Measurements from ENCODE around the gene PMS2.
"Not testable (repeated sequence)": the region's sequence is repeated elsewhere in the genome, so short reads cannot be mapped to it uniquely, and the experiment has no call there.

Gene PMS2, protein sequence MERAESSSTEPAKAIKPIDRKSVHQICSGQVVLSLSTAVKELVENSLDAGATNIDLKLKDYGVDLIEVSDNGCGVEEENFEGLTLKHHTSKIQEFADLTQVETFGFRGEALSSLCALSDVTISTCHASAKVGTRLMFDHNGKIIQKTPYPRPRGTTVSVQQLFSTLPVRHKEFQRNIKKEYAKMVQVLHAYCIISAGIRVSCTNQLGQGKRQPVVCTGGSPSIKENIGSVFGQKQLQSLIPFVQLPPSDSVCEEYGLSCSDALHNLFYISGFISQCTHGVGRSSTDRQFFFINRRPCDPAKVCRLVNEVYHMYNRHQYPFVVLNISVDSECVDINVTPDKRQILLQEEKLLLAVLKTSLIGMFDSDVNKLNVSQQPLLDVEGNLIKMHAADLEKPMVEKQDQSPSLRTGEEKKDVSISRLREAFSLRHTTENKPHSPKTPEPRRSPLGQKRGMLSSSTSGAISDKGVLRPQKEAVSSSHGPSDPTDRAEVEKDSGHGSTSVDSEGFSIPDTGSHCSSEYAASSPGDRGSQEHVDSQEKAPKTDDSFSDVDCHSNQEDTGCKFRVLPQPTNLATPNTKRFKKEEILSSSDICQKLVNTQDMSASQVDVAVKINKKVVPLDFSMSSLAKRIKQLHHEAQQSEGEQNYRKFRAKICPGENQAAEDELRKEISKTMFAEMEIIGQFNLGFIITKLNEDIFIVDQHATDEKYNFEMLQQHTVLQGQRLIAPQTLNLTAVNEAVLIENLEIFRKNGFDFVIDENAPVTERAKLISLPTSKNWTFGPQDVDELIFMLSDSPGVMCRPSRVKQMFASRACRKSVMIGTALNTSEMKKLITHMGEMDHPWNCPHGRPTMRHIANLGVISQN

DNA sequence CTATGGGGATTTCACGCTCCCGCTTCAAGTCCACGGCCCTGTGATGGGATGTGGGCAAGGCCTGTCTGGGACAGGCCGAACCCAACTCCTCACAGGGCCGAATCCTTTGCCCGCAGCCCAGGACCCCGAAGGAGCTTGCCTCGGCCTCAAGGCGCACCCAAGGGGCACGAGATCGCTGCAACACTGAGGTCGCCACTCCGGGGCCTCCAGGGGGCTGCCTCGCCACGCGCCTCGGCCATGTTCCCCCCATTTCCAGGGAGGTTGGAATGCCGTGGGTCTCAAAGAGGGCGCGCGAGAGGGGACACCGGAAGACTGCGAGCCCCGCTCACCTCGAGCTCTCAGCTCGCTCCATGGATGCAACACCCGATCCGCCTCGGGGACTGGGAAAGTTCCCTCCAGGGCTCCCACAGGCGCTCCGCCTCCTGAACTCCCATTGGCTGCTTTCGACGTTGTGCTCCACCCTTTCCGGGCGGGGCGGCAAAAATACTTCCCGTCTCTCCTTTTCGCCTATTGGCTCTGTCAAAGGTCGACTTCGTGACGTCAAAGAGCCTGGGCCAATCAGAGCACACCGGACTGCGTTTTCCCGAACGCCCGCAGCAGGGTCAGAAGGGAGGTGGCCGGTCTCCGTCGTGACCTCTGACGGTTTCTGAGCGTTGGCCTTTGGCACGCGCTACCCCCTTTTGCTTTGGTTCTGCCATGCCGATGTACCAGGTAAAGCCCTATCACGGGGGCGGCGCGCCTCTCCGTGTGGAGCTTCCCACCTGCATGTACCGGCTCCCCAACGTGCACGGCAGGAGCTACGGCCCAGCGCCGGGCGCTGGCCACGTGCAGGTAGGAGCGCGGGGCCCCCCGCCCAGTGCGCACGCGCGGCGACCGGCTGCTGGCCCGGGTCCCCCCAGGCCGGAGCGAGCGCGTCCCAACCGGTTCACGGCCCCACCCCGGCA is at the start of gene PMS2, which contains the start of gene AIMP2:
Gene PMS2 (minus strand): TSS at position 382 of the 944 bp plus-strand sequence. CDS start 30 bp downstream, at position 352.
Gene AIMP2 (plus strand): TSS at position 605 of the 944 bp plus-strand sequence. CDS start 92 bp downstream, at position 697.
- TF ChIP-seq, protein P1, sequence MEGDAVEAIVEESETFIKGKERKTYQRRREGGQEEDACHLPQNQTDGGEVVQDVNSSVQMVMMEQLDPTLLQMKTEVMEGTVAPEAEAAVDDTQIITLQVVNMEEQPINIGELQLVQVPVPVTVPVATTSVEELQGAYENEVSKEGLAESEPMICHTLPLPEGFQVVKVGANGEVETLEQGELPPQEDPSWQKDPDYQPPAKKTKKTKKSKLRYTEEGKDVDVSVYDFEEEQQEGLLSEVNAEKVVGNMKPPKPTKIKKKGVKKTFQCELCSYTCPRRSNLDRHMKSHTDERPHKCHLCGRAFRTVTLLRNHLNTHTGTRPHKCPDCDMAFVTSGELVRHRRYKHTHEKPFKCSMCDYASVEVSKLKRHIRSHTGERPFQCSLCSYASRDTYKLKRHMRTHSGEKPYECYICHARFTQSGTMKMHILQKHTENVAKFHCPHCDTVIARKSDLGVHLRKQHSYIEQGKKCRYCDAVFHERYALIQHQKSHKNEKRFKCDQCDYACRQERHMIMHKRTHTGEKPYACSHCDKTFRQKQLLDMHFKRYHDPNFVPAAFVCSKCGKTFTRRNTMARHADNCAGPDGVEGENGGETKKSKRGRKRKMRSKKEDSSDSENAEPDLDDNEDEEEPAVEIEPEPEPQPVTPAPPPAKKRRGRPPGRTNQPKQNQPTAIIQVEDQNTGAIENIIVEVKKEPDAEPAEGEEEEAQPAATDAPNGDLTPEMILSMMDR (conservative IDR thresholded peaks at IDR 0.05; ENCODE audit: low read length) = no peak; the same call in 1 of the 2 replicates

DNA sequence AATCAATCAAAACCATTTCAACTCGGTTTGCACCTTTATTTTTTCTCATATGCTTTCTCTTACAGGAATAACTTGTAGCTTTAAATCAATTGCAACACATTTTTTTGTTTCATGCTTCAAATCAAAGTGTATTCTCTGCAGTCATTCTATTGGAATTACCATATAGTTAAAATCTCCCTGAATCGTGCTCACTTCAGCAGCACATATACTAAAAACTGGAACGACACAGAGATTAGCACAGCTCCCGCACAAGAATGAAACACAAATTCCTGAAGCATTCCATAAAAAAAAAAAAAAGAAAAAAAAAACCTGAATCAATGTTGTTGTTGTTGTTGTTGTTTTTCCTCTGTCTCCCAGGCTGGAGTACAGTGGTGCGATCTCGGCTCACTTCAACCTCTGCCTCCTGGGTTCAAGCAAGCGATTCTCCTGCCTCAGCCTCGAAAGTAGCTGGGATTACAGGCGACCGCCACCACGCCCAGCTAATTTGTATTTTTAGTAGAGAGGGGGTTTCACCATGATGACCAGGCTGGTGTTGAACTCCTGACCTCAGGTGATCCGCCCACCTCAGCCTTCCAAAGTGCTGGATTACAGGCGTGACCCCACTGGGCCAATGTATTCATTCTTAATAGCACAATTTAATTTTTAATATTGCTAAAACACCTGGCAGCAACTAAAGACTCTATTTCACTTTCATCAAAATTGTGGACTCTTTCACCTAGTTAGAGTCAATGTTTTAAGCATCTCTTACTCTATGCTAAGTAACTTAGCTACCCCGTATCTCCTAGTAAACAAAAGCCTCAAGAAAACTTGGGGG is 48.7 kb upstream of the PMS2 start:
- peak overlapping the region; percentile 85 for H3K4me3 ChIP-seq (ENCODE audit: low read length)
- TF ChIP-seq, protein P1 (conservative IDR thresholded peaks at IDR 0.05; ENCODE audit: low read length) = no peak
- DNase-seq (ENCODE audit: low read depth) = peak; percentile 32

More for the DNA sequence above, at the start of gene PMS2, which contains the start of gene AIMP2:
- H3K4me3 ChIP-seq (ENCODE audit: low read length) = peak within 1 kb of the TSS; percentile 87
- peak; percentile 97 for DNase-seq (ENCODE audit: low read depth)

DNA sequence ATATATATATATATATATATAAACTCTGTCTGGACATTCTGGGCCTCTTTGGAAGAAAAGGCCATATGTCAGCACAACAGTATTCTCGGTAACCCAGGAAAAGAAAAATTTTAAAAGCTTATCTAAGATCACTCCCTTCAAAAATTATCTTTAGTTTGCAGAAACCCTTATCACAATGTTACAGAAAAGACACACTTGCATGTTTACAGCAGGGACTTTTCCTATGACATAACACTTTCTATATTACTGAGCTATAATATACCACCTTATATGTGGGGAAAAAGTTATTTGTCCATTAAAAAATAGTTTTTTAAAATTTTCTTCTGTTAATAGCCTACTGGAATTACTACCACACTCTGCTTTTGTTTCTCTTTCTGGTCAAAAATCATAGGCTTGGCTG is 47.8 kb upstream of the PMS2 start:
- H3K4me3 ChIP-seq (ENCODE audit: low read length) = no peak overlapping the region
- no peak for DNase-seq (ENCODE audit: low read depth)

DNA sequence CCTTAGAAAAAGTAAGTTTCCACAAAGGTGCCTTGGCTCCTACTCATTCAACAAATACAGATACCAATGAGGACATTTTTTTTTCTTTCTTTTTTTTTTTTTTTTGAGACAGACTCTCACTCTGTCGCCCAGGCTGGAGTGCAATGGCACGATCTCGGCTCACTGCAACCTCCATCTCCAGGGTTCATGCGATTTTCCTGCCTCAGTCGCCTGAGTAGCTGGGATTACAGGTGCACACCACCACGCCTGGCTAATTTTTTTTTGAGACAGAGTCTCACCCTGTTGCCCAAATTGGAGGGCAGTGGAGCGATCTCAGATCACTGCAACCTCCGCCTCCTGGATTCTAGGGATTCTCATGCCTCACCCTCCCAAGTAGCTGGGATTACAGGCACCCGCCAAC is 42.3 kb upstream of the PMS2 start:
- not testable (repeated sequence) for H3K4me3 ChIP-seq (ENCODE audit: low read length); DNase-seq (ENCODE audit: low read depth)

More for the DNA sequence above, 47.8 kb upstream of the PMS2 start:
- TF ChIP-seq, protein P1 (conservative IDR thresholded peaks at IDR 0.05; ENCODE audit: low read length) = no peak

DNA sequence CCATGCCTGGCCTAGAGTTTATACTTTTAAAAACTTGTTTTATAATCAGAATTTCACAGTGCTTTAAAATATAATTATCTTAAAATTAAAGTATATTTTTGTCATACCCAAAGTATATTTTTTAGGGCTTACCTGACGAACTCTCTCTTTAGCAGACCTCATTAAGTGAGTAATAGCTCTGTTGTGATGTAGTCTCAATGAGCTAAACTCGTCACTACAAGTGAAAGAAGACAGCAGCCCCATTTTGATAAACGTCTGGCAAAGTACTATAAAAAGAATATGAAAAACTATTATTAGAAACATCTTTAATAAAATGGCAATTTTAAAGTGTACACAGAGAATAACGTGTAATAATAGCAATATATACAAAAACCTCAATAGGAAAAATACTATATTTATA is 40.9 kb upstream of the PMS2 start:
- DNase-seq (ENCODE audit: low read depth) = no peak
- TF ChIP-seq, protein P1 (conservative IDR thresholded peaks at IDR 0.05; ENCODE audit: low read length) = no peak

DNA sequence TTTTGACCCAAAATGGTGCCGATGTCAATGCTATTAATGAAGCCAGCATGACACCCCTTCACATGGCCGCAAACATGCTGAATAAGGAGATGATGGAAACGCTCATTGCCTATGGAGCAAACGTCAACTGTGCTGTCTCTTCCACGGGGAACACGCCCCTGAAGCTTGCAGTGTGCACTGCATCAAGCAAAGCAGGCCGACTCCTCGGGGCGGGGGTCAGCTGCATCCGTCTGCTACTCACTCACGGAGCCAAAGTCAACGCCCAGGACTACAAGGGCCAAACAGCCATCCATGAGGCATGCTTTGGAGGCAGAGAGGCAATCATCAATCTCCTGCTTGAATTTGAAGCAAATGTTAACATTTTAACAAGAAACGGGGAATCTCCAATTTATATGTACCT is 26.8 kb upstream of the PMS2 start:
- H3K4me3 ChIP-seq (ENCODE audit: low read length) = no peak overlapping the region
- DNase-seq (ENCODE audit: low read depth) = no peak
- TF ChIP-seq, protein P1 (conservative IDR thresholded peaks at IDR 0.05; ENCODE audit: low read length) = no peak

More for the DNA sequence above, 40.9 kb upstream of the PMS2 start:
- H3K4me3 ChIP-seq (ENCODE audit: low read length) = no peak overlapping the region
